KMS-11 (cell line): ENCODE data around the gene GALNT17.
A peak's percentile ranks its signal among the peaks of the same experiment; 100 is the strongest.

ENCODE experiments used
- H2AFZ ChIP-seq: fragments of 200-600 bp; sonication (generic); 2 replicates; pipeline ENCODE4 v1.6.1; 2016; ENCODE audit warnings: antibody characterized with exemption, mixed run types, low read depth
- H3K27ac ChIP-seq: fragments of 200-600 bp; sonication (generic); 2 replicates; pipeline ENCODE4 v1.6.1; 2016; ENCODE audit warnings: mild to moderate bottlenecking, mixed run types
- H3K27me3 ChIP-seq: fragments of 200-600 bp; sonication (generic); 2 replicates; pipeline ENCODE4 v1.6.1; 2017; ENCODE audit warnings: mild to moderate bottlenecking, low read depth, mixed run types, moderate library complexity; ENCODE audit not compliant: insufficient read depth
- H3K36me3 ChIP-seq: fragments of 200-600 bp; sonication (generic); 2 replicates; pipeline ENCODE4 v1.6.1; 2017; ENCODE audit warnings: mild to moderate bottlenecking, mixed run types; ENCODE audit not compliant: insufficient read depth
- H3K4me1 ChIP-seq: fragments of 200-600 bp; sonication (generic); 2 replicates; pipeline ENCODE4 v1.6.1; 2016; ENCODE audit warnings: mild to moderate bottlenecking, low read depth, mixed run types; ENCODE audit not compliant: poor library complexity, severe bottlenecking
- H3K4me2 ChIP-seq: fragments of 200-600 bp; sonication (generic); 2 replicates; pipeline ENCODE4 v1.7.0; 2016; ENCODE audit warnings: mild to moderate bottlenecking, mixed run types
- H3K4me3 ChIP-seq: fragments of 200-600 bp; sonication (generic); IDR thresholded peaks from 2 replicates; pipeline ENCODE4 v1.6.1; 2017; ENCODE audit warnings: low read depth, low read length, mixed read lengths; ENCODE audit not compliant: insufficient read depth
- H3K79me2 ChIP-seq: fragments of 200-600 bp; sonication (generic); 2 replicates; pipeline ENCODE4 v1.6.1; 2016; ENCODE audit warnings: low read depth, mixed run types; ENCODE audit not compliant: insufficient read depth
- H3K9ac ChIP-seq: fragments of 200-600 bp; sonication (generic); 2 replicates; pipeline ENCODE4 v1.6.1; 2016; ENCODE audit warnings: mild to moderate bottlenecking, mixed run types
- H4K20me1 ChIP-seq: fragments of 200-600 bp; sonication (generic); 2 replicates; pipeline ENCODE4 v1.6.1; 2016; ENCODE audit warnings: mild to moderate bottlenecking, mixed run types; ENCODE audit not compliant: insufficient read depth
- TF ChIP-seq, protein P1 (sequence below): fragments of 200-600 bp; sonication (generic); conservative IDR thresholded peaks from 2 replicates; pipeline ENCODE4 v1.6.1; 2017; ENCODE audit warnings: low read depth, mild to moderate bottlenecking, antibody characterized with exemption, low read length, moderate library complexity, mixed read lengths

The GALNT17 gene

GRCh38 chr7:71695186-71695585 is 563.2 kb downstream of the GALNT17 start:
- H3K36me3 ChIP-seq: no peaks in the 10 kb centered on the region
- no peaks in the 10 kb centered on the region for H4K20me1 ChIP-seq
- no peaks in the 10 kb centered on the region for H3K4me1 ChIP-seq
- no peak overlapping the region for H3K9ac ChIP-seq
- no peaks in the 10 kb centered on the region for H3K79me2 ChIP-seq
- no peak overlapping the region for H3K4me2 ChIP-seq
- H2AFZ ChIP-seq: no peak overlapping the region
- H3K4me3 ChIP-seq: no peak overlapping the region
- H3K27ac ChIP-seq: no peak overlapping the region
- TF ChIP-seq, protein P1, sequence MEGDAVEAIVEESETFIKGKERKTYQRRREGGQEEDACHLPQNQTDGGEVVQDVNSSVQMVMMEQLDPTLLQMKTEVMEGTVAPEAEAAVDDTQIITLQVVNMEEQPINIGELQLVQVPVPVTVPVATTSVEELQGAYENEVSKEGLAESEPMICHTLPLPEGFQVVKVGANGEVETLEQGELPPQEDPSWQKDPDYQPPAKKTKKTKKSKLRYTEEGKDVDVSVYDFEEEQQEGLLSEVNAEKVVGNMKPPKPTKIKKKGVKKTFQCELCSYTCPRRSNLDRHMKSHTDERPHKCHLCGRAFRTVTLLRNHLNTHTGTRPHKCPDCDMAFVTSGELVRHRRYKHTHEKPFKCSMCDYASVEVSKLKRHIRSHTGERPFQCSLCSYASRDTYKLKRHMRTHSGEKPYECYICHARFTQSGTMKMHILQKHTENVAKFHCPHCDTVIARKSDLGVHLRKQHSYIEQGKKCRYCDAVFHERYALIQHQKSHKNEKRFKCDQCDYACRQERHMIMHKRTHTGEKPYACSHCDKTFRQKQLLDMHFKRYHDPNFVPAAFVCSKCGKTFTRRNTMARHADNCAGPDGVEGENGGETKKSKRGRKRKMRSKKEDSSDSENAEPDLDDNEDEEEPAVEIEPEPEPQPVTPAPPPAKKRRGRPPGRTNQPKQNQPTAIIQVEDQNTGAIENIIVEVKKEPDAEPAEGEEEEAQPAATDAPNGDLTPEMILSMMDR: no peak
- no peaks in the 10 kb centered on the region for H3K27me3 ChIP-seq

DNA sequence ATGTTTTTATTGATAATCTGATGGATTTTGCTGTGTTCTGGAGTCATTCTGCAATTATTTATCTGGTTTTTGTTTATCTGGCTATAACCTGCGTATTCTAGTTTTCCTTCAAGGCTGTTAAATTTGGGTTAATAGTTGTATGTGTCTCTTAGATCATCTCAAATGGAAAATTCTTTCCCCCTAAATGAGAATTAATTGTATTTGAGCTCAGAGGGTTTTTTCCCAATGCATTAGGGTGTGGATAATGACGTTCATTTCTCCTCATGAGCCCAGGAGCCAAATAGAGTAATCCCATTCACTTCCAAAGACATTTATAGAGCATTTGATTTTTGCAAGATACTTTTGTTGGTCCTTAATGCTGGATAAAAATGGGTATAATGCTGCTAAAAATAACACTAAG is 564.6 kb downstream of the GALNT17 start:
- H3K79me2 ChIP-seq: no peaks in the 10 kb centered on the region
- no peaks in the 10 kb centered on the region for H4K20me1 ChIP-seq
- no peak overlapping the region for H2AFZ ChIP-seq
- H3K9ac ChIP-seq: no peak overlapping the region
- no peak overlapping the region for H3K27ac ChIP-seq
- no peaks in the 10 kb centered on the region for H3K36me3 ChIP-seq
- TF ChIP-seq, protein P1: no peak
- no peak overlapping the region for H3K4me2 ChIP-seq
- H3K4me3 ChIP-seq: no peak overlapping the region
- no peaks in the 10 kb centered on the region for H3K4me1 ChIP-seq
- no peaks in the 10 kb centered on the region for H3K27me3 ChIP-seq

- Histone ChIP-seq H3K27me3 (no peaks in the 10 kb centered on the region), H3K79me2 (no peaks in the 10 kb centered on the region), H2AFZ (no peak overlapping the region), H3K36me3 (no peaks in the 10 kb centered on the region), H3K4me1 (no peaks in the 10 kb centered on the region), H3K4me2 (no peak overlapping the region), H4K20me1 (no peaks in the 10 kb centered on the region), H3K9ac (no peak overlapping the region), H3K4me3 (no peak overlapping the region), H3K27ac (no peak overlapping the region)
- TF ChIP-seq, protein P1: no peak
These were observed 565.5 kb downstream of the GALNT17 start for GRCh38 chr7:71697400-71697799.

DNA sequence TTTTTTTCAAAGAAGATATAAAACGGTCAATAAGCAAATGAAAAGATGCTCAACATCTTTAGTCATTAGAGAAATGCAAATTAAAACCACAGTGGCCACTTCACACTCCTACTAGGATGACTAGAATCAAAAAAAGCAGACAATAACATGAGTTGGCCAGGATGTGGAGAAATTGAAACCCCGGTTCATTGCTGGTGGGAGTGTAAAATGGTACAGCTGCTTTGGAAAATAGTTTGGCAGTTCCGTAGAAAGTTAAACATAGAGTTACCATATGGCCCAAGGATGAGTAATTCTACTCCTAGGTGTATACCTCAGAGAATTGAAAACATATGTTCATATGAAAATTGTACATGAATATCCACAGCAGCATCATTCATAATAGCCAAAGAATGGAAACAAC is 573.3 kb downstream of the GALNT17 start:
- Histone ChIP-seq H3K79me2 (no peaks in the 10 kb centered on the region), H2AFZ (no peak overlapping the region), H3K4me3 (no peak overlapping the region), H4K20me1 (no peaks in the 10 kb centered on the region), H3K36me3 (no peaks in the 10 kb centered on the region), H3K27ac (peak overlapping the region; percentile 28), H3K4me2 (peak overlapping the region; percentile 43), H3K4me1 (peaks cover 57% of the 10 kb centered on the region), H3K27me3 (no peaks in the 10 kb centered on the region), H3K9ac (no peak overlapping the region)
- TF ChIP-seq, protein P1: no peak
